SK-N-SH treated with all-trans-retinoic acid at 6 μM for 48 hours (cell line): Measurements from ENCODE around the gene PAFAH1B1.
"Not testable (repeated sequence)": the region's sequence is repeated elsewhere in the genome, so short reads cannot be mapped to it uniquely, and the experiment has no call there.

Experiments
- CSRNP3 ChIP-seq: fragments of 250-450 bp; sonication (Bioruptor Pico); IDR thresholded peaks from 2 replicates; pipeline ENCODE4 v1.5.1; 2021; ENCODE audit warnings: mild to moderate bottlenecking, moderate library complexity
- GLIS3 ChIP-seq: fragments of 250-450 bp; sonication (Bioruptor Pico); IDR thresholded peaks from 2 replicates; pipeline ENCODE4 v1.5.0; 2020; ENCODE audit warnings: mild to moderate bottlenecking, moderate library complexity
- PATZ1 ChIP-seq: fragments of 250-450 bp; sonication (Bioruptor Pico); IDR thresholded peaks from 2 replicates; pipeline ENCODE4 v1.8.0; 2020; ENCODE audit warnings: mild to moderate bottlenecking, moderate library complexity, borderline replicate concordance
- RARB ChIP-seq: fragments of 250-450 bp; sonication (Bioruptor Pico); IDR thresholded peaks from 2 replicates; pipeline ENCODE4 v1.8.0; 2021; ENCODE audit warnings: mild to moderate bottlenecking, moderate library complexity
- TCF4 ChIP-seq: fragments of 250-450 bp; sonication (Bioruptor Pico); IDR thresholded peaks from 2 replicates; pipeline ENCODE4 v1.8.0; 2021; ENCODE audit warnings: mild to moderate bottlenecking, moderate library complexity, borderline replicate concordance
- TOX ChIP-seq: fragments of 250-450 bp; sonication (Bioruptor Pico); IDR thresholded peaks from 2 replicates; pipeline ENCODE4 v1.8.0; 2021; ENCODE audit warnings: mild to moderate bottlenecking, moderate library complexity, borderline replicate concordance
- TSHZ2 ChIP-seq: fragments of 250-450 bp; sonication (Bioruptor Pico); IDR thresholded peaks from 2 replicates; pipeline ENCODE4 v1.5.0; 2020; ENCODE audit warnings: mild to moderate bottlenecking, moderate library complexity
- ZFP3 ChIP-seq: fragments of 250-450 bp; sonication (Bioruptor Pico); IDR thresholded peaks from 2 replicates; pipeline ENCODE4 v1.5.0; 2020; ENCODE audit warnings: mild to moderate bottlenecking, moderate library complexity
- ZNF565 ChIP-seq: fragments of 450-650 bp; formaldehyde crosslinking; conservative IDR thresholded peaks from 2 replicates; pipeline ENCODE4 v1.5.0; 2020; ENCODE audit warnings: low read depth, mild to moderate bottlenecking, moderate library complexity

- not testable (repeated sequence) for TF ChIP-seq TSHZ2; RARB; GLIS3; ZFP3; TCF4; CSRNP3 (CRISPR knock-in tag); PATZ1 (CRISPR knock-in tag); TOX (CRISPR knock-in tag); ZNF565 (CRISPR knock-in tag)
Observed at GRCh38 chr17:2621951-2622405, 28.5 kb downstream of the PAFAH1B1 start.
